Measurements from ENCODE around the gene GINS2.

GINS2 gene

GRCh38 chr16:85662976-85663830, 25.6 kb downstream of the GINS2 start:
- Histone ChIP-seq H3K27me3 (ENCODE audit: insufficient read depth, low read length) (no peaks in the 10 kb centered on the region), H3K9ac (ENCODE audit: low read depth, low read length) (no peak overlapping the region), H3K9me3 (ENCODE audit: insufficient read depth, low read depth, low read length) (no peaks in the 10 kb centered on the region), H3K4me1 (ENCODE audit: insufficient read depth, low read length) (no peaks in the 10 kb centered on the region), H3K27ac (ENCODE audit: low read length) (no peak overlapping the region), H3K36me3 (ENCODE audit: insufficient read depth, low read depth, low read length) (peaks cover 96% of the 10 kb centered on the region), H3K4me3 (ENCODE audit: low read length) (no peak overlapping the region)

DNA sequence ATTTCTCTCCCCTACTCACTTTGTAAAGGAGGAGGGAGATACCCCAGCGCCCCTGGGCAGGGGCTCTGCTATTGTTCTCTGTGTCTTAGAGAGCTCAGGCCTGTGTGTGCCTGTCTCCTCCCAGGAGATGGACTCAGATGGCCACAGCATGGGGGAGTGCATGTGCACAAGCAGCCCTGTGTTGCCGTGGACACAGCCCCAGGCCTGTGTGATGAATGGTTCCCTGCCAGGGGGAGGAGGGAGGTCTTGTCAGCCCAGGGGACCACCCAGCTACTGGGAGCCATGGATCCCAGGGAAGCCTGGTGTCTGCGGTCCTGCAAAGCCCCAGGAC, 26.3 kb downstream of the GINS2 start:
- Histone ChIP-seq H3K4me1 (ENCODE audit: insufficient read depth, low read length) (no peaks in the 10 kb centered on the region), H3K4me3 (ENCODE audit: low read length) (no peak overlapping the region), H3K9me3 (ENCODE audit: insufficient read depth, low read depth, low read length) (no peaks in the 10 kb centered on the region), H3K9ac (ENCODE audit: low read depth, low read length) (no peak overlapping the region), H3K36me3 (ENCODE audit: insufficient read depth, low read depth, low read length) (peaks cover 96% of the 10 kb centered on the region), H3K27me3 (ENCODE audit: insufficient read depth, low read length) (no peaks in the 10 kb centered on the region), H3K27ac (ENCODE audit: low read length) (no peak overlapping the region)

DNA sequence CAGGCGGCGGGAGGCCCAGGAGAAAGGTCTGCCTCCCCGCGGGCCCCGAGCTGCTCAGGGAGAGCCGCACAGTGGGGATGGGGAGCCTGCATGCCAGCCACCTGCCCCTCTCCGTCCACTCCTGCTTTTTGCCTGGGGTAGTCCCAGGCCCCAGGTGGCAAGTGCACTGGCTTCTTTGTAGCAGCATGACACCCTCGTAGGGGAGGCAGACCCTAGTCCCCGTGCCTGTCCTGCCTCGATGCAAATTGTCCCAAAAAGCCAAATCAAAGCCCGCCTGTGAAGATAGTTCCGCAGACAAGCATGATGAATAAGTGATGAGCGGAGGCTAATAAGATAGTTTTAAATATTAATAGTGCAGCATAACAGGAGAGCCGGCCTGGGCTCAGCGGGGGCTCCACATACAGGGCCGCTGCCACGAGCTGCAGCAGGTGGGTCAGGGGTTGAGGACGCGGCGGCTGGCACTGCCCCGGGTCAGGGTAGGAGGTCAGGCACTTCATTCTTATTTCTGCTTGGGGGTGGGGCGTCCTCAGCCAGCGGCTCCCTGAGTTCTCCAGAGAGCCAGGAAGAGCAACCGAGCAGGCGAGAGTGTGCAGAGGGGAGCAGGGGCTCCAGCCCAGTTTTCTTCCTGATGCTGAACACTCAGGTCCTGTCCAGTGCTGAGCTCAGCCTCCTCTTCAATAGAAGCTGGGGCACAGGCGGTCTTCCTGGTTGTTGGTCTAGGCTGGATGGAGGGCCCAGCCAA, 26.8 kb downstream of the GINS2 start:
- peaks cover 96% of the 10 kb centered on the region for H3K36me3 ChIP-seq (ENCODE audit: insufficient read depth, low read depth, low read length)
- no peak overlapping the region for H3K27ac ChIP-seq (ENCODE audit: low read length)

DNA sequence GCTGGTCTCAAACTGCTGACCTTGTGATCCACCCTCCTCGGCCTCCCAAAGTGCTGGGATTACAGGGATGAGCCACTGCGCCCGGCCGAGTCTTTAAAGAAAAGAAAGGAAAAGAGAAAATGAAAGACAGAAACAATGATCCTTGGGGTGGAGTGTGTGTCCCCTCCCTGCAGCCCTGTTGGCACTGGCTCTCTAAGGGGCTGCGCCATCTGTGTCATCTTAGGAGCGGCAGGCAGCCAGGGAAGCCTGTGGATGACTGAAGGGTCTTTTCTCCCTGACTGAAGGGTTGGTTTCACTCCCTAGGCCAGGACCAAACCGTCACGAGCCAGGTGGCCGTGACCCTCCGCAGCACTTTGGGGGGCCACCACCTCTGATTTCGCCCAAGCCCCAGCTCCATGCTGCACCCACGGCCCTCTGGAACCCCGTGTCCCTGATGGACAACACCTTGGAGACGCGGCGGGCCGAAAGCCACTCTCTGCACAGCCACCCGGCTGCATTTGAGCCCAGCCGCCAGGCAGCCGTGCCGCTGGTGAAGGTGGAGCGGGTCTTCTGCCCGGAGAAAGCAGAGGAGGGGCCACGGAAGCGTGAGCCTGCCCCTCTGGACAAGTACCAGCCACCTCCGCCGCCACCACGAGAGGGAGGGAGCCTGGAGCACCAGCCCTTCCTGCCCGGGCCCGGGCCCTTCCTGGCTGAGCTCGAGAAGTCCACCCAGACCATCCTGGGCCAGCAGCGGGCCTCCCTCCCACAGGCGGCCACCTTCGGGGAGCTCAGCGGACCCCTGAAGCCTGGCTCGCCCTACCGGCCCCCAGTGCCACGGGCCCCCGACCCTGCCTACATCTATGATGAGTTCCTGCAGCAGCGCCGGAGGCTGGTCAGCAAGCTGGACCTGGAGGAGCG, 27.7 kb downstream of the GINS2 start:
- peaks cover 96% of the 10 kb centered on the region for H3K36me3 ChIP-seq (ENCODE audit: insufficient read depth, low read depth, low read length)
- no peaks in the 10 kb centered on the region for H3K4me1 ChIP-seq (ENCODE audit: insufficient read depth, low read length)
- H3K27ac ChIP-seq (ENCODE audit: low read length): no peak overlapping the region
- no peak overlapping the region for H3K4me3 ChIP-seq (ENCODE audit: low read length)
- H3K9me3 ChIP-seq (ENCODE audit: insufficient read depth, low read depth, low read length): no peaks in the 10 kb centered on the region
- no peak overlapping the region for H3K9ac ChIP-seq (ENCODE audit: low read depth, low read length)
- H3K27me3 ChIP-seq (ENCODE audit: insufficient read depth, low read length): no peaks in the 10 kb centered on the region

More for the DNA sequence above, 26.8 kb downstream of the GINS2 start:
- H3K4me3 ChIP-seq (ENCODE audit: low read length): no peak overlapping the region
- no peaks in the 10 kb centered on the region for H3K27me3 ChIP-seq (ENCODE audit: insufficient read depth, low read length)
- H3K4me1 ChIP-seq (ENCODE audit: insufficient read depth, low read length): no peaks in the 10 kb centered on the region
- H3K9ac ChIP-seq (ENCODE audit: low read depth, low read length): no peak overlapping the region
- H3K9me3 ChIP-seq (ENCODE audit: insufficient read depth, low read depth, low read length): no peaks in the 10 kb centered on the region

- Histone ChIP-seq H3K27ac (ENCODE audit: low read length) (no peak overlapping the region), H3K4me3 (ENCODE audit: low read length) (no peak overlapping the region), H3K27me3 (ENCODE audit: insufficient read depth, low read length) (no peaks in the 10 kb centered on the region), H3K9me3 (ENCODE audit: insufficient read depth, low read depth, low read length) (no peaks in the 10 kb centered on the region), H3K4me1 (ENCODE audit: insufficient read depth, low read length) (no peaks in the 10 kb centered on the region), H3K9ac (ENCODE audit: low read depth, low read length) (no peak overlapping the region), H3K36me3 (ENCODE audit: insufficient read depth, low read depth, low read length) (peaks cover 96% of the 10 kb centered on the region)
These were observed 28.8 kb downstream of the GINS2 start for GRCh38 chr16:85659805-85660511.

GRCh38 chr16:85659336-85659735, 29.4 kb downstream of the GINS2 start:
- no peaks in the 10 kb centered on the region for H3K9me3 ChIP-seq (ENCODE audit: insufficient read depth, low read depth, low read length)
- no peak overlapping the region for H3K9ac ChIP-seq (ENCODE audit: low read depth, low read length)
- H3K4me3 ChIP-seq (ENCODE audit: low read length): no peak overlapping the region
- no peaks in the 10 kb centered on the region for H3K4me1 ChIP-seq (ENCODE audit: insufficient read depth, low read length)
- H3K27me3 ChIP-seq (ENCODE audit: insufficient read depth, low read length): no peaks in the 10 kb centered on the region
- H3K36me3 ChIP-seq (ENCODE audit: insufficient read depth, low read depth, low read length): peaks cover 96% of the 10 kb centered on the region
- H3K27ac ChIP-seq (ENCODE audit: low read length): no peak overlapping the region

DNA sequence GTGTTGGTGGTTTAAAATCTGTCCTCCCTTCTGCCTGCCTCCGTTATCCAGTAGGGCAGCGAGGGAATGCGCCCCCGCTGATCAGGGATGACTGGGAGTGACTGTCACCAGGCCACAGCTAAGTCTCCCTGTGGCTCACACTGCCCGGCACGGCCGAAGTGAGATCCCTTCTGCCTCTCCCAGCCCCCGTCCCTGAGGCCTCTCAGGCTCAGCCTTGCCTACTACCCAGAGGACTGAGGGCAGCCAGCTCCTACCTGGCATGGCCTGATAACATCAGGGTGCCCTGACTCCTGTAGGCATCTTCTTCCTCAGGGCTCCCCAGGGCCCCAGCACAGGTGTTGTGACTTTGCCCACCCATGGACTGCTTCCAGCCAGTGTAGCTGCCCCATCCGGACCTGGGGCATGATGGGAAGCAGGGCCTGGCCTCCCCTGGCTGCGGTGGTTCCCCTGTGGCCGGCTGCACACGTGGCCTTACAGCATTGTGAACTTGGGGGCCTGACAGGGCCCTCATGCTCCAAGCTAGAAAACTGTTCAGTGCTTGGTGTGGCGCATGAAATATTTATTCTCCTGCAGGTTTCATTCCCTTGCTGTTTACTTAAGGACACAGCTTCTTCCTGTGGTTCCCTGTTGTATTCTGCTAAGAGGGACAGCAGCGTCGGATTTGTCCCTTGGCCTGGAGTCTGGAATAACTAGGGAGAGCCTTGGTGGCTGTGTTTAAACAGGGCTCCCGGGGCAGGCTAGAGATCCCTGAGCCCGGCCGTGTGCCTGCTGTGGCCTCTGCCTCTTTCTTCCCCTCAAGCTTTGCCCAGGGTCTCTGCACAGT, 30.0 kb downstream of the GINS2 start:
- Histone ChIP-seq H3K9ac (ENCODE audit: low read depth, low read length) (no peak overlapping the region), H3K36me3 (ENCODE audit: insufficient read depth, low read depth, low read length) (peaks cover 96% of the 10 kb centered on the region)

DNA sequence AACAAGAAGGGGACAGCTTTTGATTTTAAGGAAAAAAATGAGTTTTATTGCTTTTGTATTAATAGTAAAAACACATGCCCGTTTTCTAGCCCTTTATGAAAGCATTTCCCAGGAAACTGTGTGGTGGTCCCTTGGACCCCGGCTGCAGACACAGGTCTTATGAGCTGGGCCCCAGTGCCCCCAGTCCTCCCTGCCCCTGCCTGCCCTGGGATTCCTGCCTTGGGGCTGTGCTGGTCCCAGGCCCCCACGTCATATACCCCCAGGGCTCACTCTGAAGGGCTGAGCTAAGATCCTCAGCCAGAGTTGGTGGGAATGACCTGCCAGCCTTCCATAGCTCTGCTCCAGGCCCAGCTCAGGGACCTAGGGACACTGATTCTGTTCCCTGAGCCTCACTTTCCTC, 30.8 kb downstream of the GINS2 start:
- H3K36me3 ChIP-seq (ENCODE audit: insufficient read depth, low read depth, low read length): peaks cover 90% of the 10 kb centered on the region
- H3K4me3 ChIP-seq (ENCODE audit: low read length): no peak overlapping the region
- no peaks in the 10 kb centered on the region for H3K9me3 ChIP-seq (ENCODE audit: insufficient read depth, low read depth, low read length)
- H3K27me3 ChIP-seq (ENCODE audit: insufficient read depth, low read length): no peaks in the 10 kb centered on the region
- H3K4me1 ChIP-seq (ENCODE audit: insufficient read depth, low read length): no peaks in the 10 kb centered on the region
- no peak overlapping the region for H3K27ac ChIP-seq (ENCODE audit: low read length)
- H3K9ac ChIP-seq (ENCODE audit: low read depth, low read length): no peak overlapping the region

More for the DNA sequence above, 30.0 kb downstream of the GINS2 start:
- Histone ChIP-seq H3K27ac (ENCODE audit: low read length) (no peak overlapping the region), H3K4me3 (ENCODE audit: low read length) (no peak overlapping the region), H3K9me3 (ENCODE audit: insufficient read depth, low read depth, low read length) (no peaks in the 10 kb centered on the region), H3K4me1 (ENCODE audit: insufficient read depth, low read length) (no peaks in the 10 kb centered on the region), H3K27me3 (ENCODE audit: insufficient read depth, low read length) (no peaks in the 10 kb centered on the region)

DNA sequence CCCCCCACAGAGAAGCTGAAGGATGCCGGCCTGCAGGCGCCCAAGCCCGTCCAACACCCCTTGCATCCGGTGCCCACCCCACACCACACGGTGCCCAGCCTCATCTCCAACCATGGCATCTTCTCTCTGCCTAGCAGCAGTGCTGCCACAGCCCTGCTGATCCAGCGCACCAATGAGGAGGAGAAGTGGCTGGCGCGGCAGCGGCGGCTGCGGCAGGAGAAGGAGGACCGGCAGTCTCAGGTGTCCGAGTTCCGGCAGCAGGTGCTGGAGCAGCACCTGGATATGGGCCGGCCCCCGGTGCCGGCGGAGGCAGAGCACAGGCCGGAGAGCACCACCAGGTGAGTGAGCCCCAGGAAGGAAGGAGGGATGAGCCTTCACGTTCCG, 31.5 kb downstream of the GINS2 start:
- H3K27ac ChIP-seq (ENCODE audit: low read length): no peak overlapping the region
- no peak overlapping the region for H3K4me3 ChIP-seq (ENCODE audit: low read length)
- H3K27me3 ChIP-seq (ENCODE audit: insufficient read depth, low read length): no peaks in the 10 kb centered on the region
- peaks cover 83% of the 10 kb centered on the region for H3K36me3 ChIP-seq (ENCODE audit: insufficient read depth, low read depth, low read length)
- H3K9ac ChIP-seq (ENCODE audit: low read depth, low read length): no peak overlapping the region
- H3K9me3 ChIP-seq (ENCODE audit: insufficient read depth, low read depth, low read length): no peaks in the 10 kb centered on the region
- H3K4me1 ChIP-seq (ENCODE audit: insufficient read depth, low read length): no peaks in the 10 kb centered on the region

- Histone ChIP-seq H3K27ac (ENCODE audit: low read length) (no peak overlapping the region), H3K9ac (ENCODE audit: low read depth, low read length) (no peak overlapping the region), H3K4me3 (ENCODE audit: low read length) (no peak overlapping the region), H3K9me3 (ENCODE audit: insufficient read depth, low read depth, low read length) (no peaks in the 10 kb centered on the region), H3K36me3 (ENCODE audit: insufficient read depth, low read depth, low read length) (peaks cover 76% of the 10 kb centered on the region), H3K27me3 (ENCODE audit: insufficient read depth, low read length) (no peaks in the 10 kb centered on the region), H3K4me1 (ENCODE audit: insufficient read depth, low read length) (no peaks in the 10 kb centered on the region)
These were observed 32.1 kb downstream of the GINS2 start for GRCh38 chr16:85656351-85657266.
